Measurements from ENCODE around the gene TOX2. TPM values are rescaled to one million over a fixed set of nuclear protein-coding genes. Genes with fewer than 3 reads are reported as not detected.
A peak's percentile ranks its signal among the peaks of the same experiment; 100 is the strongest.

Gene TOX2
- total RNA-seq, 1 donor from 2014 or later, result 3.3 TPM

GRCh38 chr20:44057698-44058675 is 143.3 kb downstream of the TOX2 start:
- no peaks in the 10 kb centered on the region for H3K27me3 Mint-ChIP-seq (ENCODE audit: low read depth)
- H3K9me3 Mint-ChIP-seq, result peaks cover 7% of the 10 kb centered on the region
- H3K27ac Mint-ChIP-seq (ENCODE audit: unreplicated experiment), result no peak overlapping the region

GRCh38 chr20:44064501-44065400 is 150.1 kb downstream of the TOX2 start:
- Mint-ChIP-seq H3K4me1 (no peaks in the 10 kb centered on the region), H3K4me3 (no peak overlapping the region), H3K27me3 (ENCODE audit: low read depth) (no peaks in the 10 kb centered on the region), H3K9me3 (peaks cover 7% of the 10 kb centered on the region), H3K36me3 (ENCODE audit: low read depth) (no peaks in the 10 kb centered on the region), H3K27ac (ENCODE audit: unreplicated experiment) (no peak overlapping the region)
- no peak for DNase-seq (ENCODE audit: low read depth, low spot score)
- TF ChIP-seq CTCF (conservative IDR thresholded peaks at IDR 0.05), result no peak

More at GRCh38 chr20:44057698-44058675, 143.3 kb downstream of the TOX2 start:
- Mint-ChIP-seq H3K4me3 (no peak overlapping the region), H3K4me1 (no peaks in the 10 kb centered on the region), H3K36me3 (ENCODE audit: low read depth) (no peaks in the 10 kb centered on the region)
- no peak for TF ChIP-seq CTCF (conservative IDR thresholded peaks at IDR 0.05)
- no peak for DNase-seq (ENCODE audit: low read depth, low spot score)

- no peak overlapping the region for H3K27ac Mint-ChIP-seq (ENCODE audit: unreplicated experiment)
- H3K4me1 Mint-ChIP-seq, result no peaks in the 10 kb centered on the region
- no peaks in the 10 kb centered on the region for H3K27me3 Mint-ChIP-seq (ENCODE audit: low read depth)
- H3K36me3 Mint-ChIP-seq (ENCODE audit: low read depth), result no peaks in the 10 kb centered on the region
- no peak for DNase-seq (ENCODE audit: low read depth, low spot score)
- peaks cover 7% of the 10 kb centered on the region for H3K9me3 Mint-ChIP-seq
- H3K4me3 Mint-ChIP-seq, result no peak overlapping the region
- TF ChIP-seq CTCF (conservative IDR thresholded peaks at IDR 0.05), result no peak
These were observed 151.0 kb downstream of the TOX2 start for GRCh38 chr20:44065401-44066340.

- Mint-ChIP-seq H3K4me1 (no peaks in the 10 kb centered on the region), H3K4me3 (no peak overlapping the region)
These were observed 152.3 kb downstream of the TOX2 start for GRCh38 chr20:44066645-44067606.

More at GRCh38 chr20:44066645-44067606, 152.3 kb downstream of the TOX2 start:
- Mint-ChIP-seq H3K36me3 (ENCODE audit: low read depth) (no peaks in the 10 kb centered on the region), H3K27ac (ENCODE audit: unreplicated experiment) (peak overlapping the region; percentile 43), H3K27me3 (ENCODE audit: low read depth) (no peaks in the 10 kb centered on the region), H3K9me3 (peaks cover 3% of the 10 kb centered on the region)
- no peak for TF ChIP-seq CTCF (conservative IDR thresholded peaks at IDR 0.05)
- no peak for DNase-seq (ENCODE audit: low read depth, low spot score)

All from neural crest cell (in vitro differentiated cells).